Inferior parietal cortex (tissue), 1 donor: Measurements from ENCODE around the gene GRID2IP.
A peak's percentile ranks its signal among the peaks of the same experiment; 100 is the strongest.

Experiments used
- DNase-seq: peaks from one replicate; pipeline ENCODE4 v3.0.0-alpha.2; 2016; ENCODE audit errors: extremely low spot score

Gene GRID2IP

DNA sequence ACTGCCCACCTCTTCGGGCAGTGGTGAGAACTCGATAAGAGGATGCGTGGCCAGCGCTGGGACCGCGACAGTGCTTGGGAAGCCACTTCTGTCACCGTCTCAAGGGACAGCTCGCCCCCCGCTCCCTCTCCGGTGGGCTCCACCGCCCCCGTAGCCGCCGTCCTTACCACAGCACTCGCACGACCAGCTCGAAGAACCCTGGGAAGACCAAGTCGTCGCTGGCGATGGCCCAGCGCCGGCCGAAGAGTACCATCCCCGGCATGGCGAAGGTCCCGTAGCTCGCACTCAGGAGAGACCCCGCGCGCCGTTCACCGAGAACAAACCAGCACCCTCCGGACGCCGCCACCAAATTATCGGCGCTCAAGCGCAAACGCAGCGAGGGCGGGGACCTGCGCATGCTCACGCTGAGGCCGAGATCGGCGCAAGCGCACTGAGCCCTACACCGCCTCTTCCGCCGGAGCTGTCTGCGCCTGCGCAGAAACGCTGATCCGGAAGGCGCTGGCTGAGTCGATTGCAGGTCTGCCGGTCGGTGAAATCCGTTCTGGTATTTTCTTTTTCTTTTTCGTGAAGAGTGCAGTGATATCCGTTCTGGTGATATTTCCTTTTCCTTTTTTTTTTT, 103.6 kb downstream of the GRID2IP start, which contains the start of gene DAGLB:
Gene DAGLB, minus strand, starts transcription at position 374 of the 619 bp plus-strand sequence. Its CDS starts 112 bp downstream, at position 262.
- peak; percentile 93 for DNase-seq
